LoVo (cell line): Measurements from ENCODE around the gene P2RX6.
"Not testable (repeated sequence)": the region's sequence is repeated elsewhere in the genome, so short reads cannot be mapped to it uniquely, and the experiment has no call there.

Experiments
- DNase-seq: peaks from one replicate; pipeline ENCODE4 v3.0.0-alpha.2; 2016; ENCODE audit warnings: low spot score

P2RX6 gene

DNA sequence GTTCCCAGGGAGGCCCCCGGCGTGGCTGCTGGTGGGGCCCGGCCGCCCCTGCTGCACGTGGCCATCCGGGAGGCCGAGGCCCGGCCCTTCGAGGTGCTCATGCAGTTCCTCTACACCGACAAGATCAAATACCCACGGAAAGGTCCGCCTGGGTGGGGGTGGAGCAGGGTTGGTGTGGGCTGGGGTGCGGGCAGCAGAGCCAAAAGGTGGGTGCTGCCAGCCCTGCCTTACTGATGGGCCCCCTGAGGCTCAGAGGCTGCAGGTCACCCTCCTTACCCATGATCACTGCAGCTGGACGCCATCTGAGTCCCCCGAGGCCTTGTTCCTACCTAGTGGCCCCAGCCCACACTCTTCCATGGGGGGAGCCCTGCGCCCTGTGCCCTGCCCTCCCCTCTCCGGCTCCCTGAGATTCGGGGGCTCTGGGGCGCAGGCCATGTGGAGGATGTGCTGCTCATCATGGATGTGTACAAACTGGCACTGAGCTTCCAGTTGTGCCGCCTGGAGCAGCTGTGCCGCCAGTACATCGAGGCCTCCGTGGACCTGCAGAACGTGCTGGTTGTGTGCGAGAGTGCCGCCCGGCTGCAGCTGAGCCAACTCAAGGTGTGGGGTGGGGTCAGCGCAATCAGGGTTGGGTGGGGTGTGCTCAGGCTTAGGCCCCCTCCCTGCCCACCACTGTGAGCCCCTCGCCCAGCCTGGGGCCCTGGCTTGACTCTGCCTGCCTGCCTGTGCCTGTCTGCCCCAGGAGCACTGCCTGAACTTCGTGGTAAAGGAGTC lies 20.6 kb upstream of the P2RX6 start:
- no peak for DNase-seq

DNA sequence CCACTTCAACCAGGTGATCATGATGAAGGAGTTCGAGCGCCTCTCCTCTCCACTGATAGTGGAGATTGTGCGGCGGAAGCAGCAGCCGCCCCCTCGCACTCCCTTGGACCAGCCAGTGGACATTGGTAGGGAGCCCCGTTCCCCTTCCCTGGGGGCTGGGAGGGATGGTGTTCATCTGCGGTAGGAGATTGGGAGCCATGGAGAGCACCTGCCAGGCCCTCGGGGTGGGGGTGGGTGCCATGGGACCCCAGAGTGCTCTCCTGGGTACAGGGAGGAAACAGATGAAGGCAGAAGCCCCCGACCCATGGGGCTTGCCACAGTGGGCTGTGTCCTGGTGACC lies 20.1 kb upstream of the P2RX6 start:
- DNase-seq: no peak

DNA sequence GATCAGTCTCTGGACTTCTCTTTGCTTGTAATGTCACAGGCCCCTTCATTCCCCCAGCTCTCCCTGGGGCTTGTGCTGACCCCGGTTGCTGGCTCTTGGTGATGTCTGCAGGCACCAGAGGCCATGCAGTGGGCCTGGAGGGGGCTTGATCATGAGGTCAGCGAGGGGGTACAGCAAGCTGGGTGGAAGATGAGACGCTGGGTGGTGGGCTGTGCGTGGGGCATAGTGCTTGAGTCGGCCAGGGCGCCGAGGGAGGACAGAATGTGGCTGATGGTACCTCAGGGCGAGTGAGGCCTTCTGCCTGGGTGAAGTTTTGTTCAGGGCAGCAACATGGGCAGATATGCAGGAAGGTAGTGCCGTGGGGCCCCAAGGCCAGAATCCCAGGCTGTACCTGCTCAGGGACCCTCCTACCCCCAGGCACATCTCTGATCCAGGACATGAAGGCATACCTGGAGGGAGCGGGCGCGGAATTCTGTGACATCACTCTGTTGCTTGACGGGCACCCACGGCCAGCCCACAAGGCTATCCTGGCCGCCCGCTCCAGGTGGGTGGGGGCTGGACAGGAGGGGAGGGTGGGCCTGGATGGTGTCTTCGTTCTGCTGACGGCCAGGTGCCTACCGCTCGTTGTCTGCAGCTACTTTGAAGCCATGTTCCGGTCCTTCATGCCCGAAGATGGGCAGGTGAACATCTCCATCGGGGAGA lies 19.5 kb upstream of the P2RX6 start:
- no peak for DNase-seq

DNA sequence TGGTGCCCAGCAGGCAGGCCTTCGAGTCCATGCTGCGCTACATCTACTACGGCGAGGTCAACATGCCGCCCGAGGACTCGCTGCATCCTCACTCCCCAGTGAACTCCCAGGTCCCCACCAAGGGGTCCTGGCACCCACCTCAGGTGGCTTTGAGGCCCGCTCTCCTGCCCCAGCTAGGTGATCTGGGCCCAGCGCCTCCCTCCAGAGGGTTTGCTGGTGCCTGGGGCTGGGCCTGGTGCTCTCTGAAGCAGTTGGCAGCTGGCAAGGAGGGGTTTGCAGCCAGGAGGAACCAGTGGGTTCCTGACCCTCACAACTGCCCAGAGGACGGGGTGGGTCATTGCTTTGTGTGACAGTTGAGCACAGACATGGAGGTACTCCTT lies 18.9 kb upstream of the P2RX6 start:
- DNase-seq: no peak

DNA sequence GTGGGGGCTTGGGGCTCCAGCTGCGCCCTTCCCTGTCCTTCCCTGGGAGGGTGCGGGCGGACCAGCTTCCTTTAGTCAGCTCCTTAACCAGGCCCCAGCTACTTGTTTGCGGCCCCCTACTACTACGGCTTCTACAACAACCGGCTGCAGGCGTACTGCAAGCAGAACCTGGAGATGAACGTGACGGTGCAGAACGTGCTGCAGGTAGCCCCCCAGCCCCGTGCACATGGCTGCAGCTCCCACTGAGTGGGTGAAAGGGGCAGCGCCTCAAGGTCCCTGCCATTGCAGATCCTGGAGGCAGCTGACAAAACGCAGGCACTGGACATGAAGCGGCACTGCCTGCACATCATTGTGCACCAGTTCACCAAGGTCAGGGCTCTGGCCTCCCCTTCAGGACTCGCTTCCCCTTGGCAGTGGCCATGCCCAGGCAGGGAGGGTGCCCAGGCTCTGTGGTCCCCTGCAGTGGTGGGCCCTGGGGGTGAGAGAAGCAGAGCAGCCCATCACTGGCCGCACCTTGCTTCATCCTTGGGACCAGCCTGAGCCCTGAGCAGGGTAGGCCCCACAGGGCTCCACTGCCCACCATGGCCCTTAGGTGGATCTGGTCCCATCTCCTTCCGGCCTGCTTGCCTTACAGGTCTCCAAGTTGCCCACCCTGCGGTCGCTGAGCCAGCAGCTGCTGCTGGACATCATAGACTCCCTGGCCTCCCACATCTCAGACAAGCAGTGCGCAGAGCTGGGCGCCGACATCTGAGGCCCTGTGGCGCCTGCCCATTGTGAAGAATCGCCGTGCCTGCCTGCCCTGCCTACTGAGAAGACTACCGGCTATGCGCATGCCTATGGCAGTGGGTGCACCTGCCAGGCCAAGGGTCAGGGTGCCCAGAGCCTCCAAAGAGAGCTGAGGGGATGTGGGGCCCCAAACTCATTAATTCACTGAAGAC lies 18.1 kb upstream of the P2RX6 start:
- no peak for DNase-seq

DNA sequence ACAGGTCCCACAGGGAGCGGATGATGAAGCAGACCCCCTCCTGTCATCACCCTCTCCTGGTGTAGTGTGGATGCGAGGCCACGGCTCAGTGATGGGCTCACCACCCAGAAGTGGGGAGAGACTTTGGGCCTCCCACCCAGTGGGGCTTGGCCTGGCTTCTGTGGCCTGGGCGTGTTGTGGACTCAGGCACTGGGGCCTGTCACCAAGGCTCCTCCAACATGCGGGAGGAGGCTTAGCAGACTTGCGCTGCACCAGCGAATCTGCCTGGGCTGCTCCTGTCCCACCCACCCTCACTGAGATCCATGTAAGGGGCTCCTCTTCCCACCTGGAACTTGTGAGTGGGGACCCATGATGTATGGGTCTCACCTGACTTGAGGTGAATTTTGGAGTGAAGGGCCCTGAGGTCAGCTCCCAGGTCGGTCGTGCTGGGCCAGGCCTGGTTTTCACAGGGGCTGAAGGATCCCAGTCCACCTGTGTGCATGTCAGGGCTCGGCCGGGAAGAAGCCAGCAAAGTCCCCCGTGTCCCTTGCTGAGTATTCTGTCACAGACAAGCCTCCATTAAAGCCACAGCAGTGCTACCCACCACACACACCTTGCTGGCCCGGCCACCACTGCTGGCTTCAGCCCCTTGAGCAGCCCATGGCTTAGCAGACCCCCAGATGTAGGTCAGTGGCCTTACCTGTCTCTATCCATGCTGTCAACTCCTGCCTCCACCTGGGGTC lies 17.3 kb upstream of the P2RX6 start:
- no peak for DNase-seq

DNA sequence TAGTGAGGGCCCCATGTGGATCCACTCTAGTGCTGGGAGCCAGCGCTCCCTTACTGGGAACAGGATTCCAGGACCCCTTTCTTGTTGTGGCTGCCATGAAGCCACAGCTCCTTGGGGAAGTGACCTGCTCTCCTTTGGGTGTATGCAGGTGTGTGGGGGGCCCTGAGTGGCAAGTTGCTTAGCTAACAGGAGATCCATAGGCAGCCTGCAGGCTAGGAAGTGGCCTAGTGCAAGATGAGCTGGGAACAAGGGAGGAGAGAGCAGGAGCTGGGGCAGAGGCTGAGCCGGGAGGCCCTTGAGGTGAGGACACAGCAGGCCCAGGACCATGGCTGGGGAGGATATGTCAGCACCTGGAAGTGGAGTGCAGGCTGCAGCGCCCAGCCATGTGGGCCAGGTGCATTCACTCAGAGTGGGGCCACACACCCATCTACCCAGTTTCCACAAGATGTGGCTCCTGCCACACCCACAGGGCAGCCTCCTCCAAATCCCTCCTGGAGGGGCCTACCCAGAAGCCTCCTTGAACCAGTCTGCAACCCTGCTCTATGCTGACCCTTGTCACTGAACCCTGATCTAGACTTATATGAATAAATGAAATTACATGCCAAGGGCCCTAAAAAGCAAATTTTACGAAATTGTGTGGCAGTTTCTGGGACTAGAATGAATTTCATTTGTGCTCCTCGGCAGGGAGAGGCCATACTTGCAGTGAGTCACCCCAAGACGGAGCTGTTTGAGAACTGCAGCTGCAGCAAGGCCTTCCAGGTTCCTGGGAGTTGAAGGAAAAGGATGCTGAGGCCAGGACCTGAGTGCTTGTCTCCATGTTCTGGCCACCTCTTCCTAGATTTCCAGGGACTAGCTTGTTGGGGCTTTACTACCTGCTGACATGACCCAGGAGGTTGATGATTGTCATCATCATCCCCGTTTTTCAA lies 16.3 kb upstream of the P2RX6 start:
- DNase-seq: no peak

DNA sequence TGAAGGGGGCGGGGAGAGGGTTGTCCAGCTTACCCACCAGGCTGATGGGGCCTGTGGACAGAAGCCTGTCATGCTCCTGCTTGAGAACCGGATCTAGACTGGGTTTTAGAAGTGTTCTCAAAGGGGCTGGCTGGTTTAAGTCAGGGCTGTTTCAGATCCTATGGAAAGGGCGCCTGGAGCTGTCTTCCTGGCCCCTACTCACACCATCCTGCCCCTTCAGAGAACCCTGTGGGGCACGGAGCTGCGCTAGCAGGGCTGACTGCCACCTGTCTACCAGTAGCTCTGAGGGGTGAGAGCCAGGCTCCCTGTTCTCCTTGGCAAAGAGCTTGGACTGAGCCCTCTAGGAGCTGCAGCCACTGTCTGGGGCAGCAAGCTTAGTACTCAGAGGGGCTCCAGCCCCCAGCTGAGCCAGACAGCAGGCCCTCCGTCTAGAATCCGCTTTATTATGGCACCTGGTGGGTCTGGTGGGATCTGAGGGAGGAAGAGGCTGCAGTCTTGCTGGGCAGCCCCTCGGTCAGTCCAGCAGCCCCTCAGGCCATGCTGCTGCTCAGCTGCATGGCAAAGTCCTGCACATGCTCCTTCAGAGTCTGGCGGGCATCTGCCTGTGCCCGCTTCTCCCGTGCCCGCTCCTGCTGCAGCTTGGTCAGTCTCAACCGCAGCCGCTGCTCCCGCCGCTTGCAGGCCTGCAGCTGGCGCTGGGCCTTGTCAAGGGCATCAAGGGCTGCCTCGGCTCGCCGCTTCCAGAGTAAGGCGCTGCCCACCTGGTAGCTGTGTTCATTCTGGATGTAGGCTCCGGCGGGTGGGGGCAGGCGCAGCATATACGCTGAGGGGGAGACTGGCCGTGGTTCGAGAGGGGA lies 15.4 kb upstream of the P2RX6 start:
- no peak for DNase-seq

DNA sequence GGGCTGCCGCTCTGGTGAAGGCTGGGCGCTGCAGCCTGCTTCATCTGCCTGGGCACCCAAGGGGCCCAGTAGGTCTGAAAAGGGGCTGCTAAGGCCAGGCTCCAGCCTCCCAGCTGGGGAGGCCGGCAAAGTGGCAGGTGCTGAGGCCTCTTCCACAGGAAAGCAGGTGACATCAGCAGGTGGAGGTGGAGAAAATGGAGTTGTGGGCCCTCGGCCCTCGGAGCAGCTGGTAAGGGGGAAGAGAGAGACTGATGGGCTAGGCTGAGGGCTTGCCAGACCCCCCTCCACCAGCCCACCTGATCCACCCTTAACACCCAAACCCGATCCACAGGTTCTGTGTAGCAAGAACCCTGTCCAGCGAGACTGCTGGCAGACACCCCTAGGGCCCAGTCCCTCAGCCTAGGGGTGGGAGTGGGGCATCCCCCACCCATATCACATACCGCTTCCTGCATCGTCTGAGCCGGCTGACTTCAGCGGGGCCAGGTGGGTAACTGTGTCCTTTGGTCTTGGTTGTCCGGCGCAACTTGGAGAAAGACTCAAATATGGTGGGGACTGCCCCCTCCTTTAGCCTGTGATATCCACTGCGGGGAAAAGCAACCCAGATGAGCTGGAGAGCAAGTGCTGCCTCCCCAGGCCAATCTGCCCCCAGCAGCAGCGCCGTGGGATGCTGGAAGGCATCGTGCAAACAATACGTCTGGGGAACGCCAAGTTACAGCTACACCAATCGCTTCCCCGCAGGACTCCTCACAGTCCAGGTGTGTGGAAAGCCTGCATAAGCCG lies 14.6 kb upstream of the P2RX6 start:
- no peak for DNase-seq

DNA sequence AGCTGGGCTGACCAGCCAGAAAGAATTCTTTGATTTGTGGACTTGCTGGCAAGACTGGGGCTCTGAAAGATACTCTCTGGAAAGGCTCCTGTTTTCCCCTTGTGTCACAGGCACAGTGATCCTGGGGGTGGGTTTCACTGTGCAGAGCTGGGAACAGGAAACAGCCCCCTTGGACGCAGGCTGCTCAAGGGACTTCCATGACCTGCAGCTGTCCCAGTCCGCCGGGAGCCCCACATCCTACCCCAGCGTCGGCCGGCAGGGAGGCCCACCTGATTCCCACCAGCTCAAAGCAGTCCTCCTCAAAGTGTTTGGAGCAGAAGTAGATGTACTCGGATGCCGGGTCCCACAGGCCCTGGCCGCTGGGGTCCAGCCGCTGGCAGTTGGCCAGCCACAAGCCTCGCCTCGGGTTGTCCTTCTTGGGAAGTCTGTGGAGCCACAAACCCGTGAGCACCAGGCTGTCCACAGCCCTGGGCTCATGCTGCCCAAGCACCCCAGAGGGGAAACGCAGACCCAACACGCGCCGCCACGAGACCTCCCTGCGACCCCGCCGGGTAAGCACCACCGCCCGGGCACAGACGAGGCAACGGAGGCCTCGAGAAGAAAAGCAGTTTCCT lies 13.9 kb upstream of the P2RX6 start:
- no peak for DNase-seq

DNA sequence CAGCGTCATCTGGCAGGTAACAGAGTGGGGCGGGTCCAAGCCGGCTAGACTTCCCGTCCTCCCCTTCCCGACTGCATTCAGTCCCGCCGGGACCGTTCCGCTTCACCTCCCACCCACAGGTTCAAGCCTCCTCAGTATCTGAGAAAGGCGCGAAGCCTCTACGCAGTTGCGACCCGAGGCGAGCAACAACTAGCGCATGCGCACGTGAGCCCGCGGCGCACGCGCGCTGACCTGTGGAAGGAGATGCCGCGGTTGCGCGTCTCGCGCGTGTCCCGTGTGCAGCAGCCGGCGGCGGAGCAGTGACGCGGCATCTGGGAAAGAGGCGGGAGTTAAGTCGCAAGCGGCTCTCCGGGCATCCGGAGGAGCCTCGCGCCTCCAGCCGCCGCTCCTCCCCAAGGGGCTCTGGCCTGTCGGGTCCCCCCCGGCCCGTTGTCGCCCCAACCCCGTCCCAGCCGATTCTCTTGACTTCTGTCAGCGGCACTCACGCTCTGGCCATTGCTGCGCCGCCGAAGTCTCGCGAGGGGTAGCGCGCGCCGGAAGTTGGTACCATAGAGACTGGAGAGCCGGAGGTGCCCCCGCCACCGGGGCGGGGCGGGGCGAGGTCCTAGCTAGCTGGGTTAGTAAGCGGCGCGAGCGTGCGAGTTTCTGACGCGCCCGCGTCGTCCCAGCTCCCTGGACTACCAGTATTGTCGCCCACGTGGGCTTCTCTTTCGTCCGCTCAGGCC lies 13.2 kb upstream of the P2RX6 start, which contains the start of gene THAP7:
Gene THAP7 (minus strand): TSS at position 518 of the 725 bp plus-strand sequence. CDS start 207 bp downstream, at position 311.
- peak; percentile 96 for DNase-seq

DNA sequence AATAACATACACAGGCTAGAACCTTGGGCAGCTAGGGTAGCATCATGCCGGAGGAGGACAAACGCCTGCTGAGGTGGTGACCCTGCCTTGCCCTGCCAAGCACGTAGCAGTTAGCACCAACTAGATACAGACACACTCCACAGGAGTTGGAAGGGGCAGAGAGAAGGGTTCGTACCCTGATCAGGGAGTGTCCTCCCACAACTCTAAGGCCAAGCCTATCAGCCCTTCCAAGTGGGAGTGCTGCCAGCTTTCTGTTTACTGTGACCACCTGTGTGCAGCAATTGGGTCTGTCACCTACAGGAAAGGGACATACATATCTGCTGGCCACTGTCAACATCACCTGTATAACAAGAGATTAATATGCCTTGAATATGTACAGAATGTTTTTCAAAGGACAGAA lies 11.2 kb upstream of the P2RX6 start:
- DNase-seq: no peak

DNA sequence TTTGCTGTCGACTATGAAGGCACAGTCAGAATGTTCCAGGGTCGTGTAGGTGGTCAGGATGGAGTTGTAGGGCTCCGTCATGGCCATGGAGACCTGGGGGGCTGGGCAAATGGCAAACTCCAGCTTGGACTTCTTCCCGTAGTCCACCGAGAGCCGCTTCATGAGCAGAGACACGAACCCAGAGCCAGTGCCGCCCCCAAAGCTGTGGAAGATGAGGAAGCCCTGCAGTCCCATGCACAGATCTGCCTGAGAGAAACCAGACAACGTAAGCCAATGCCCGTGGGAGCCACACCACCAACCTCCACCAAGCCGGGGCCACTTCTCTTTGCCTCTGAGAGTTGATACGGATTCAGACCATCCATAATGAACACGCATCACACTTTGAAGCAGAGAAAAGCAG lies 5.8 kb upstream of the P2RX6 start:
- not testable (repeated sequence) for DNase-seq

DNA sequence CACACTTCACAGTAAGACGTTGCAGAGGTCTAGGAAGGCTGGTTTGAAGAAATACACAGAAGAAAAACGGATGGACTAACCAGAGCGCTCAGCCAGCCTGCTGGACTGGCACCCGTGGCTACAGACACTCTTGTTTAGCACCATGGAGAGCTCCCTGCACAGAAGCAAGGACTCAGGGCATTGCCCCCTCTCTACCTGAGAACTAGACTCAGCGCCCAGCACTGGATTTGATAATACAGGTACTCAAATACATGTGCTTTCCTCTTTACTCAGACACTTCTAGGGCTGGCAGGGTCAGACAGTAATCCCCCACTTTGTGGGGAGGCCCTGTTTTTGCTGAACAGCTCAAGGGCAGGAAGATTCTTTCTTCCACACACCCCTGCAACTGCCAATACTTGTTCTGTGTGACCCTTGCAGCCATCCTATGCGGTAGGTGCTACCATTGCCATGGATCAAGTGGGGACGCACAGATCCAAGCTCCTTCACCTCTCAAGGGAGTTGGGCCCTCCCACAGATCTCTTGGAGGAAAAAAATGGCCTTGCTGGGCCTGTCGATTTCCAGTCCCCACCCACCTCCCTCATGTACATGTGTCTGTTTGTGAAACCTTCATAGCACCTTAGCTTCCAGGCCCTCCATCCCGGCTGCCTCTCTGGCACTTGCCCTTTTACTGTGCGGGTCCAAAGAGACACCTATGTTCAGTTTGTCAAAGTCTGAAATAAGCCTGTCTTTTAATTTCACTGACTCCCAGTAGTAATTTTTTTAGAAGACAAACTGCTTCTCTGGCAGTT lies 5.1 kb upstream of the P2RX6 start:
- peak; percentile 25 for DNase-seq

DNA sequence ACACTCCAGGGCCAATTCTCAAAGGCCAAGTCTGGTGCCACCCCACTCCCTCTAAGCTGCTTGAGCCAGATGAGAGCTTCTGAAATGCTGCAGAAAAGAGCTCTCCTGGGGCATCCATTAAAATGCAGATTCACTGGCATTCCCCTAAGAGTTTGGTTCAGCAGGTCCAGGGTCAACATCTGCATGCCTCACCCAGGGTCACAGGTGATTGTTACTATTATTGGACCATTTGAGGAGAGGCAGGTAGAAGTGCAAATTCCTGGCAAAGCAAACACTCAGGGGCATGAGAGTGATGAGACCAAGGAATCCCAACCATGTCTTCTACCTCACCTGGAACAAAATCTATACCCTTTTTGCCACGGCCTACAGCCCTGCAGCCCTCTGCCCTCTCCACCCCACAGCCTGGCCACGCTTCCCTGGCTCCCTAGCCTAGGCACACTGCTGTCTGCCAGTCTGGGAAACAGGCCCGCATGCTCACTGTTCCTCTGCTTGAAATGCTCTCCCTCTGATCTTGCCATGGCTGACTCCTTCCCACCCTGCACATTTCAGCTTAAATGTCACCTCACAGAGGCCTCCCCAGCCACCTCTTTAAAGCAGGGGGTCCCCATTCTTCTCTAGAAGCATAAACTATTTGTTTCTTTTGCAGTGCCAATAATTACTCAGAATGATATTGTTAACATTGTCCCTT lies 4.4 kb upstream of the P2RX6 start:
- no peak for DNase-seq
